ENCODE data around the gene TLK1. TPM values are rescaled to one million over a fixed set of nuclear protein-coding genes. Genes with fewer than 3 reads are reported as not detected.

TLK1 gene
- 10.1 and 17.6 TPM in 2 replicates for total RNA-seq (2014; rRNA removed)
- Bru-seq, nascent RNA: percentile 88 among the genes with signal in this experiment
- percentile 76 among the genes with signal in this experiment for BruChase-seq, experiment 1, labeled RNA remaining after a 6-hour chase
- BruChase-seq, experiment 2, labeled RNA remaining after a 2-hour chase: percentile 79 among the genes with signal in this experiment
- long read RNA-seq, full-length matches to known transcripts: 38 of 78 reads
- long read RNA-seq, partial matches to known transcripts: 18 of 78 reads
- long read RNA-seq, other reads (novel, unspliced or antisense): 22 of 78 reads

DNA sequence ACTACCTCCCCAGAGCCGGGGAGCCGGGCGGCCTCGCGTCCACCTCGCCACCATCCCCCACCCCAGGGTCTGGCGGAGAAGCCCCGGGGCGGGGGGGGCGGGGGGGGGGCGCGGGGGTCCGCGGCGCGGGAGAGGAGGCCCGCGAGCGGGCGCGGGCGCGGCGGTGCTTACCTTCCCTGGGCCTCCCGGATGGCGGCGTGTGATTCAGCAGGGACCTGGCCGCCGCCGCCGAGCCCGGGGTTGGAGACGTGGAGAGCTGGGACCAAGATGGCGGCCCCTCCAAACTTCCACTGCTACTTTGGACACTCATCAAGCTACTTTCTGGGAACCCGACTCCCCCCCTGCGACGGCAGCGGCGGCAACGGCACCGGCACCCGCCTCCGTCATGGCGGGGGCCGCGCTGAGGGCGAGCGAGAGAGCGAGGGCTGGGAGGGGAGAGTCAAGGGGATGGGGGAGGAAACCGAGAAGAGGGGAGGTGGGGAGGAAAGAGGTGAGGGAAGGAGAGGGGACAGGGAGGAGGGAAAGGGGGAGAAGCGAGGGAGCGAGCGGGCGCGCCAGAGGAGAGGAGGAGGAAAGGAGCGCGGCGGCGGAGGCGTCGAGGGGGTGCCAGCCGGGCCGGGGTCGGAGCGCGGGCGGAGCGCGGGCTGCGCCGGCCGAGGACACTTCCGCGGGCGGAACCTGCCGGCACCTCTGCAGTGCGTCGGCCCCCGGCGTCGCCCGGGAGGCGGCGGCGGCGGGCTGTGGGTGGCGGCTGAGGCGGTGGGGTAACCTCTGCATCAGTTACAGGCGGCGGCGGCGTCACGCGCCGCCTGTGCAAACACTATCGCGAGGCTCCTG lies at the start of gene TLK1:
TSS of gene TLK1 (minus strand) at position 775 of the 837 bp plus-strand sequence. CDS start at position 310, 465 bp downstream.
- no TSS peak for BruUV-seq (replicated peaks)
- intact Hi-C loops (cut with micrococcal nuclease): loop anchor here (10.0 kb wide), 1 partner anchor 184 kb away; no protein-coding TSS in a partner anchor
- ChIA-PET CTCF (interaction anchor here (0.7 to 2.3 kb wide), 2 partner anchors 187 to 256 kb away, joined by 3 to 6 read pairs; no protein-coding TSS in a partner anchor), POLR2A (ENCODE audit: unreplicated experiment) (no interaction called here)
- Histone ChIP-seq H3K4me3 (ENCODE audit: low read length) (peak within 1 kb of the TSS; percentile 100), H3K4me2 (ENCODE audit: low read length) (peak within 1 kb of the TSS; percentile 94), H3K4me1 (ENCODE audit: insufficient read depth, low read length) (peaks cover 10% of the 10 kb centered on the region), H3K79me2 (ENCODE audit: low read length) (peaks cover 50% of the 10 kb centered on the region), H3K36me3 (ENCODE audit: low read depth, low read length) (no peaks in the 10 kb centered on the region), H3F3A (ENCODE audit: low read length, unreplicated experiment) (no peaks in the 10 kb centered on the region), H4K20me1 (ENCODE audit: low read length) (peaks cover 35% of the 10 kb centered on the region), H3K9me3 (ENCODE audit: low read length) (no peaks in the 10 kb centered on the region), H3K27ac (ENCODE audit: low read length) (peak within 1 kb of the TSS; percentile 84), H2AFZ (ENCODE audit: low read length) (peak within 1 kb of the TSS; percentile 99), H3K9ac (ENCODE audit: low read length) (peak within 1 kb of the TSS; percentile 92), H3K9me2 (replicated peaks; ENCODE audit: low read length) (no peaks in the 10 kb centered on the region), H3K27me3 (ENCODE audit: low read length) (no peaks in the 10 kb centered on the region)
- DNase-seq (peak; percentile 73), ATAC-seq (peak; percentile 67)
- TF ChIP-seq EZH2 (IDR thresholded peaks at IDR 0.05; ENCODE audit: low read length, unreplicated experiment) (no peak), EZH2phosphoT487 (IDR thresholded peaks at IDR 0.05; ENCODE audit: borderline replicate concordance, low read length) (no peak)
- TF ChIP-seq, protein P1, sequence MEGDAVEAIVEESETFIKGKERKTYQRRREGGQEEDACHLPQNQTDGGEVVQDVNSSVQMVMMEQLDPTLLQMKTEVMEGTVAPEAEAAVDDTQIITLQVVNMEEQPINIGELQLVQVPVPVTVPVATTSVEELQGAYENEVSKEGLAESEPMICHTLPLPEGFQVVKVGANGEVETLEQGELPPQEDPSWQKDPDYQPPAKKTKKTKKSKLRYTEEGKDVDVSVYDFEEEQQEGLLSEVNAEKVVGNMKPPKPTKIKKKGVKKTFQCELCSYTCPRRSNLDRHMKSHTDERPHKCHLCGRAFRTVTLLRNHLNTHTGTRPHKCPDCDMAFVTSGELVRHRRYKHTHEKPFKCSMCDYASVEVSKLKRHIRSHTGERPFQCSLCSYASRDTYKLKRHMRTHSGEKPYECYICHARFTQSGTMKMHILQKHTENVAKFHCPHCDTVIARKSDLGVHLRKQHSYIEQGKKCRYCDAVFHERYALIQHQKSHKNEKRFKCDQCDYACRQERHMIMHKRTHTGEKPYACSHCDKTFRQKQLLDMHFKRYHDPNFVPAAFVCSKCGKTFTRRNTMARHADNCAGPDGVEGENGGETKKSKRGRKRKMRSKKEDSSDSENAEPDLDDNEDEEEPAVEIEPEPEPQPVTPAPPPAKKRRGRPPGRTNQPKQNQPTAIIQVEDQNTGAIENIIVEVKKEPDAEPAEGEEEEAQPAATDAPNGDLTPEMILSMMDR (conservative IDR thresholded peaks at IDR 0.05; ENCODE audit: low read depth, low read length): no peak

DNA sequence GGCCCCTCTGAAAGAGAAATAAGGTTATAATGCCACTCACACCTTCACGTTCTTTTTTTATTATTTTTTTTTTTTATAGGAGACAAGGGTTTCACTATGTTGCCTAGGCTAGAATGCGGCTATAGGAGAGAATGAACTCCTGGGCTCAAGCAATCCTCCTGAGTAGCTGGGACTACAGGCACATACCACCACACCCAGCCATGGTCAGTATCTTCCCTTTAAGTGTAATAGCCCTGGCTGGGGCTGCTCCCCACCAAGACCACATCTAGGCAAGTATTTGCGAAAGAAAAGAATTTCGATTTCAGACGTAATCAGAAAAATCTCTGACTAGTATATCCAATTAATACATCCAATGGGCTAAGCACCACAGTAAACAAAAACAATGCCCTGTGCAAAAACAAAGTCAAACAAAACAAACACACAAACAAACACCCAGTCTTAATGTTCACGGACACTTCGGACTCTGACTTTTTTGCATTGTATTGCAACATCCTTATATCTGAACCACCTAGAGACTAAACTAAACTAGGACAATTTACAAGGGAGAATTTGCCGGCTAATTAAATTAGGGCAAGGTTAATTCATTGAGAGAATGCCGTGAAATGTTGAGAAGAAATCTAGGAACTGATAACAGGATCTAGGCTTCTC lies 49.6 kb upstream of the TLK1 start:
- Histone ChIP-seq H4K20me1 (ENCODE audit: low read length) (no peaks in the 10 kb centered on the region), H3K36me3 (ENCODE audit: low read depth, low read length) (no peaks in the 10 kb centered on the region), H3F3A (ENCODE audit: low read length, unreplicated experiment) (no peaks in the 10 kb centered on the region), H3K9ac (ENCODE audit: low read length) (no peak overlapping the region), H3K79me2 (ENCODE audit: low read length) (no peaks in the 10 kb centered on the region), H3K4me2 (ENCODE audit: low read length) (peak overlapping the region; percentile 43; the same call in 1 of the 2 replicates), H3K9me3 (ENCODE audit: low read length) (no peaks in the 10 kb centered on the region), H2AFZ (ENCODE audit: low read length) (peak overlapping the region; percentile 53), H3K27ac (ENCODE audit: low read length) (no peak overlapping the region), H3K27me3 (ENCODE audit: low read length) (no peaks in the 10 kb centered on the region), H3K4me3 (ENCODE audit: low read length) (no peak overlapping the region), H3K9me2 (replicated peaks; ENCODE audit: low read length) (no peaks in the 10 kb centered on the region; the same call in 1 of the 2 replicates), H3K4me1 (ENCODE audit: insufficient read depth, low read length) (no peaks in the 10 kb centered on the region)
- no TSS peak for BruUV-seq (replicated peaks)
- DNase-seq (no peak), ATAC-seq (no peak)
- TF ChIP-seq EZH2 (IDR thresholded peaks at IDR 0.05; ENCODE audit: low read length, unreplicated experiment) (no peak), EZH2phosphoT487 (IDR thresholded peaks at IDR 0.05; ENCODE audit: borderline replicate concordance, low read length) (no peak)
- TF ChIP-seq, protein P1 (conservative IDR thresholded peaks at IDR 0.05; ENCODE audit: low read depth, low read length): no peak
- POLR2A ChIA-PET (ENCODE audit: unreplicated experiment): no interaction called here
- CTCF ChIA-PET: no interaction called here
- intact Hi-C loops (cut with micrococcal nuclease): no loop called here
